H9 (cell line): ENCODE measurements around the gene ERH. TPM values are rescaled to one million over a fixed set of nuclear protein-coding genes. Genes with fewer than 3 reads are reported as not detected.

ENCODE experiments used
- DNase-seq: peaks from one replicate; pipeline ENCODE4 v3.0.0-alpha.2; 2017
- H2AFZ ChIP-seq: one replicate; pipeline ENCODE4 v1.6.1; 2013; ENCODE audit warnings: mild to moderate bottlenecking, low read length, control low read depth, moderate library complexity
- H2AK5ac ChIP-seq: 2 replicates; pipeline ENCODE4 v1.6.1; 2013; ENCODE audit warnings: low read length, control low read depth, mixed read lengths; ENCODE audit not compliant: insufficient read length
- H2BK120ac ChIP-seq: one replicate; pipeline ENCODE4 v1.6.1; 2013; ENCODE audit warnings: low read depth, mild to moderate bottlenecking, low read length, control low read depth, inconsistent platforms; ENCODE audit not compliant: poor library complexity, severe bottlenecking
- H2BK12ac ChIP-seq: 2 replicates; pipeline ENCODE4 v1.6.1; 2013; ENCODE audit warnings: low read length, control low read depth, mixed read lengths, low read depth; ENCODE audit not compliant: insufficient read length
- H2BK15ac ChIP-seq: 2 replicates; pipeline ENCODE4 v1.6.1; 2013; ENCODE audit warnings: low read depth, low read length, control low read depth
- H2BK20ac ChIP-seq: one replicate; pipeline ENCODE4 v1.6.1; 2013; ENCODE audit warnings: low read depth, mild to moderate bottlenecking, low read length, control low read depth, inconsistent platforms; ENCODE audit not compliant: poor library complexity, severe bottlenecking
- H2BK5ac ChIP-seq: 2 replicates; pipeline ENCODE4 v1.6.1; 2013; ENCODE audit warnings: low read length, control low read depth, mixed read lengths; ENCODE audit not compliant: insufficient read length
- H3K14ac ChIP-seq: 2 replicates; pipeline ENCODE4 v1.6.1; 2013; ENCODE audit warnings: low read length, control low read depth; ENCODE audit not compliant: insufficient read depth
- H3K18ac ChIP-seq: 2 replicates; pipeline ENCODE4 v1.6.1; 2013; ENCODE audit warnings: low read depth, mild to moderate bottlenecking, mixed read lengths, low read length, control low read depth; ENCODE audit not compliant: insufficient read length
- H3K23ac ChIP-seq: 2 replicates; pipeline ENCODE4 v1.6.1; 2013; ENCODE audit warnings: low read length, control low read depth, mixed read lengths, low read depth; ENCODE audit not compliant: insufficient read length
- H3K23me2 ChIP-seq: 2 replicates; pipeline ENCODE4 v1.6.1; 2013; ENCODE audit warnings: low read depth, mild to moderate bottlenecking, mixed read lengths, low read length, control low read depth; ENCODE audit not compliant: insufficient read length, poor library complexity, severe bottlenecking
- H3K27ac ChIP-seq: 2 replicates; pipeline ENCODE4 v1.5.1; 2013; ENCODE audit warnings: low read length, control low read depth, mixed read lengths, low read depth; ENCODE audit not compliant: insufficient read length
- H3K27me3 ChIP-seq: 2 replicates; pipeline ENCODE4 v1.6.1; 2013; ENCODE audit warnings: low read length, control low read depth, inconsistent platforms; ENCODE audit not compliant: insufficient read depth
- H3K4ac ChIP-seq: 2 replicates; pipeline ENCODE4 v1.6.1; 2013; ENCODE audit warnings: low read depth, mild to moderate bottlenecking, control low read depth, inconsistent platforms, low read length, moderate library complexity
- H3K4me1 ChIP-seq: 2 replicates; pipeline ENCODE4 v1.6.1; 2013; ENCODE audit warnings: low read length, control low read depth, inconsistent platforms; ENCODE audit not compliant: insufficient read depth
- H3K4me2 ChIP-seq: 2 replicates; pipeline ENCODE4 v1.6.1; 2013; ENCODE audit warnings: low read length, control low read depth, mixed read lengths; ENCODE audit not compliant: insufficient read length, insufficient read depth
- H3K56ac ChIP-seq: 2 replicates; pipeline ENCODE4 v1.6.1; 2013; ENCODE audit warnings: low read depth, mild to moderate bottlenecking, mixed read lengths, low read length, control low read depth; ENCODE audit not compliant: insufficient read length
- H3K79me1 ChIP-seq: 2 replicates; pipeline ENCODE4 v1.6.1; 2013; ENCODE audit warnings: low read depth, mild to moderate bottlenecking, moderate library complexity, low read length, control low read depth, inconsistent platforms; ENCODE audit not compliant: insufficient read depth, poor library complexity, severe bottlenecking
- H3K79me2 ChIP-seq: 2 replicates; pipeline ENCODE4 v1.6.1; 2013; ENCODE audit warnings: low read length, control low read depth, inconsistent platforms; ENCODE audit not compliant: insufficient read depth
- H3K9ac ChIP-seq: 2 replicates; pipeline ENCODE4 v1.6.1; 2013; ENCODE audit warnings: low read length, control low read depth, mixed read lengths; ENCODE audit not compliant: insufficient read length; ENCODE audit errors: extremely low read depth
- H3K9me3 ChIP-seq: one replicate; pipeline ENCODE4 v1.6.1; 2013; ENCODE audit warnings: low read depth, low read length, inconsistent platforms; ENCODE audit not compliant: control insufficient read depth
- H3T11ph ChIP-seq: one replicate; pipeline ENCODE4 v1.6.1; 2013; ENCODE audit warnings: mild to moderate bottlenecking, low read length, control low read depth, inconsistent platforms
- H4K20me1 ChIP-seq: one replicate; pipeline ENCODE4 v1.6.1; 2013; ENCODE audit not compliant: control insufficient read depth, insufficient read length, insufficient read depth
- H4K5ac ChIP-seq: 2 replicates; pipeline ENCODE4 v1.6.1; 2013; ENCODE audit warnings: low read depth, mild to moderate bottlenecking, mixed read lengths, low read length, control low read depth; ENCODE audit not compliant: insufficient read length
- H4K8ac ChIP-seq: replicated peaks from 2 replicates; pipeline ENCODE4 v1.6.1; 2013; ENCODE audit warnings: low read length, control low read depth, mixed read lengths, low read depth; ENCODE audit not compliant: insufficient read length
- H4K91ac ChIP-seq: 2 replicates; pipeline ENCODE4 v1.6.1; 2013; ENCODE audit warnings: low read depth, mild to moderate bottlenecking, moderate library complexity, mixed read lengths, low read length, control low read depth; ENCODE audit not compliant: insufficient read length
- H3K27ac Mint-ChIP-seq, 3 experiments: 2 replicates in 2 of 3; 3 replicates in 1 of 3; pipeline ENCODE4 v1.8.0; 2020 to 2021; ENCODE audit warnings: mixed read lengths in 3 of 3, mild to moderate bottlenecking in 1 of 3, moderate library complexity in 1 of 3
- H3K27me3 Mint-ChIP-seq: 2 replicates; pipeline ENCODE4 v1.8.0; 2021; ENCODE audit warnings: low read depth, mild to moderate bottlenecking, moderate library complexity, mixed read lengths
- H3K36me3 Mint-ChIP-seq, 3 experiments: 2 replicates in 2 of 3; 3 replicates in 1 of 3; pipeline ENCODE4 v1.8.0; 2020 to 2021; ENCODE audit warnings: low read depth in 3 of 3, mixed read lengths in 3 of 3; ENCODE audit not compliant: insufficient read depth in 1 of 3
- H3K4me1 Mint-ChIP-seq, 2 experiments: 2 replicates each; pipeline ENCODE4 v1.8.0; 2020; ENCODE audit warnings: mixed read lengths in 2 of 2
- H3K4me3 Mint-ChIP-seq, 2 experiments: 2 replicates in 1 of 2; 3 replicates in 1 of 2; pipeline ENCODE4 v1.8.0; 2020 to 2021; ENCODE audit warnings: mild to moderate bottlenecking in 2 of 2, mixed read lengths in 2 of 2, moderate library complexity in 1 of 2
- H3K9me3 Mint-ChIP-seq, 2 experiments: 2 replicates in 1 of 2; 3 replicates in 1 of 2; pipeline ENCODE4 v1.8.0; 2020; ENCODE audit warnings: mild to moderate bottlenecking in 2 of 2, mixed read lengths in 2 of 2, moderate library complexity in 1 of 2
- CTCF ChIP-seq: fragments of 200-600 bp; sonication (generic); conservative IDR thresholded peaks from 3 replicates; pipeline ENCODE4 v1.8.0; 2021; ENCODE audit warnings: antibody characterized with exemption, mild to moderate bottlenecking
- WGBS: extraction: QIAGEN DNeasy Blood & Tissue Kit; methylation state at CpG from one replicate; pipeline ENCODE4 v1.1.7; 2013; ENCODE audit warnings: missing lambda C conversion rate, low lambda C conversion rate, mixed read lengths; ENCODE audit not compliant: insufficient read length; ENCODE audit errors: extremely low coverage; 5-methylcytosine and 5-hydroxymethylcytosine counted together
- total RNA-seq: library from RNA; stranded (reverse); gene quantifications from 2 replicates; pipeline ENCODE4 v1.2.1, GENCODE V29; 2021

ERH gene
- total RNA-seq, 1 experiment from 2014 or later: 443 TPM

DNA sequence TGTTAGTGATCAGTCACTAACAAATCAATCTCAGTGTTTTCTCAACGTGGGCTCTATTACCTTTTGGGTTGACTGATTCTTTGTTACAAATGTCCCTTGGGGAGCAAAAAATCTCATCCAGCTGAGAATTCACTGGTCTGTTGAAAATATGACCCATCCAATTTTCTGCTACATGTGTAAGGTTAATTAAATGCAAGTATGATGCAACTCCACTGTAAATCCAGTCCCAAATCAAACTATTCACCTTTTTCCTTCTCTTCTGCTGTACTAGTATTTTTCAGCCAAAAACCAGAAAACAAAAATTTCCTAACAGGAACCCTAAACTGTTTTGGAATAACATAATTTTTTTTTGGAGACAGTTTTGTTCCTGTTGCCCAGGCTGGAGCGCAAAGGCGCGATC lies 2.2 kb downstream of the ERH start:
- Histone ChIP-seq H3K23me2 (peaks cover 12% of the 10 kb centered on the region), H3K79me2 (peaks cover 53% of the 10 kb centered on the region; the same call in 1 of the 2 replicates), H3K4me2 (no peak overlapping the region), H3K79me1 (peaks cover 7% of the 10 kb centered on the region), H3K56ac (no peak overlapping the region), H3T11ph (no peak overlapping the region), H2AFZ (no peak overlapping the region), H3K4me1 (0 out of 2 replicates have a peak, but pooled peaks cover 2% of the 10 kb centered on the region), H4K91ac (no peak overlapping the region), H2BK5ac (no peak overlapping the region), H3K23ac (no peak overlapping the region), H3K27ac (no peak overlapping the region), H3K9ac (no peak overlapping the region), H4K20me1 (no peaks in the 10 kb centered on the region), H2BK12ac (no peak overlapping the region), H3K27me3 (no peaks in the 10 kb centered on the region), H2BK15ac (no peak overlapping the region), H3K18ac (no peak overlapping the region), H2AK5ac (no peak overlapping the region), H2BK20ac (no peak overlapping the region), H3K14ac (no peak overlapping the region), H3K4ac (no peak overlapping the region), H3K9me3 (no peaks in the 10 kb centered on the region), H2BK120ac (no peak overlapping the region), H4K5ac (no peak overlapping the region), H4K8ac (no peak overlapping the region)
- Mint-ChIP-seq H3K4me1 (peaks cover 37 to 44% of the 10 kb centered on the region in 2 experiments), H3K27ac (peak overlapping the region in 1 of 3 experiments; percentile 78; a peak in 2 of 7 replicates), H3K4me3 (peak overlapping the region; percentile 39 to 94; a peak in 3 of 5 replicates), H3K27me3 (no peaks in the 10 kb centered on the region), H3K36me3 (peaks cover 46 to 61% (median 59%) of the 10 kb centered on the region in 3 experiments; a peak in 6 of 7 replicates), H3K9me3 (no peaks in the 10 kb centered on the region)
- no CpG with 5 or more reads among the region's 4 CpGs for WGBS
- no peak for DNase-seq
- no peak for TF ChIP-seq CTCF
